Measurements from ENCODE around the gene CTIF.

The CTIF gene

GRCh38 chr18:48776156-48776555 lies 237.3 kb downstream of the CTIF start:
- H3K4me1 Mint-ChIP-seq: peaks cover 73% of the 10 kb centered on the region
- no peak overlapping the region for H3K27ac Mint-ChIP-seq
- no peaks in the 10 kb centered on the region for H3K27me3 Mint-ChIP-seq (ENCODE audit: low read depth, poor library complexity)
- H3K9me3 Mint-ChIP-seq: no peaks in the 10 kb centered on the region
- H3K36me3 Mint-ChIP-seq (ENCODE audit: low read depth): peaks cover 12% of the 10 kb centered on the region
- no peak for DNase-seq
- TF ChIP-seq CTCF (IDR thresholded peaks at IDR 0.05): no peak
- no peak overlapping the region for H3K4me3 Mint-ChIP-seq

DNA sequence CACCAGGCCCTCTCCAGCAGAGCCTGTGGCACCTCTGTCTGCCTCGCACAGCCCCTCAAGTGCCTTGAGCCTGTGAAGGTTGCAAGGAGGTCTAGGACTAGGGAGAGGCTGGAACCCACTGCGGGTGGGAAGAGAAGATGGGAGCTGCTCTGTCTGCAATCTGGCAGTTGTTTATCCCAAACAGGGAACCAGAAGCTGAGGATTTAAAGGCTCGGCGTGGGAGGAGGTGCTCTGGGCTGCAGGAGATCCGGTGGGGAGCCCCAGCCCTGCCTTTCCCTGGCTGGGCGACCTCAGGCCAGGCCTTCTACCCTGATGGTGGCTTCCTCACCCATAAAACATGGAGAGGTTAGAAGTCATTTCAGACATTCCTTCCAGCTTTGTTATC lies 237.8 kb downstream of the CTIF start:
- TF ChIP-seq CTCF (IDR thresholded peaks at IDR 0.05): no peak
- Mint-ChIP-seq H3K27ac (no peak overlapping the region), H3K4me1 (peaks cover 78% of the 10 kb centered on the region), H3K36me3 (ENCODE audit: low read depth) (peaks cover 12% of the 10 kb centered on the region), H3K4me3 (no peak overlapping the region), H3K27me3 (ENCODE audit: low read depth, poor library complexity) (no peaks in the 10 kb centered on the region), H3K9me3 (no peaks in the 10 kb centered on the region)
- no peak for DNase-seq

GRCh38 chr18:48777026-48777743 lies 238.4 kb downstream of the CTIF start:
- peaks cover 78% of the 10 kb centered on the region for H3K4me1 Mint-ChIP-seq
- H3K9me3 Mint-ChIP-seq: no peaks in the 10 kb centered on the region
- DNase-seq: peak; percentile 79
- peak overlapping the region; percentile 28 for H3K4me3 Mint-ChIP-seq
- peak; percentile 93 for TF ChIP-seq CTCF (IDR thresholded peaks at IDR 0.05)
- H3K27me3 Mint-ChIP-seq (ENCODE audit: low read depth, poor library complexity): no peaks in the 10 kb centered on the region
- no peak overlapping the region for H3K27ac Mint-ChIP-seq
- H3K36me3 Mint-ChIP-seq (ENCODE audit: low read depth): peaks cover 8% of the 10 kb centered on the region

DNA sequence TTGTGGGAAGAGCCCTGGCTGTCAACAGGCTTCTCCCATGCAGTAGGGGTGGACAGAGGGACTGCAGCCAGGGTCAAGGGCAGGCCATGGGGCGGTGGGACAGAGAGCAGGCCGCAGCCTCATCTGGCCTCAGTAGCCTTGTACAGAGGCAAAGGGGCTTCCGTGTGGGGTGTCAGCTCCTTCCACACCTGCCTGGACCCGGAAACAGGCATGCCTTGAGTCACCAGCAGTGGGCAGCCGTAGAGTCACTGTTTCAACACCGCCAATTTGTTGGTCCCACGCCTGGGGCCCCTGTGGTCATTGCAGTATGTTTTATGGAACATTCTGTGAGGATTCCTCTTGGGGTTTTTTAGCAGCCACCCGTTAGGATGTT lies 238.9 kb downstream of the CTIF start:
- Mint-ChIP-seq H3K27me3 (ENCODE audit: low read depth, poor library complexity) (no peaks in the 10 kb centered on the region), H3K36me3 (ENCODE audit: low read depth) (peaks cover 2% of the 10 kb centered on the region), H3K4me3 (peak overlapping the region; percentile 56), H3K4me1 (peaks cover 78% of the 10 kb centered on the region), H3K9me3 (no peaks in the 10 kb centered on the region), H3K27ac (no peak overlapping the region)
- DNase-seq: no peak
- TF ChIP-seq CTCF (IDR thresholded peaks at IDR 0.05): no peak

- Mint-ChIP-seq H3K36me3 (ENCODE audit: low read depth) (no peaks in the 10 kb centered on the region), H3K27me3 (ENCODE audit: low read depth, poor library complexity) (peaks cover 6% of the 10 kb centered on the region), H3K4me3 (peak overlapping the region; percentile 56), H3K4me1 (peaks cover 85% of the 10 kb centered on the region), H3K27ac (no peak overlapping the region), H3K9me3 (no peaks in the 10 kb centered on the region)
- TF ChIP-seq CTCF (IDR thresholded peaks at IDR 0.05): no peak
- DNase-seq: no peak
These were observed 239.6 kb downstream of the CTIF start for GRCh38 chr18:48778344-48779011.

- no peak for TF ChIP-seq CTCF (IDR thresholded peaks at IDR 0.05)
- Mint-ChIP-seq H3K36me3 (ENCODE audit: low read depth) (peaks cover 5% of the 10 kb centered on the region), H3K9me3 (no peaks in the 10 kb centered on the region), H3K4me3 (peak overlapping the region; percentile 56), H3K27me3 (ENCODE audit: low read depth, poor library complexity) (peaks cover 12% of the 10 kb centered on the region), H3K4me1 (peaks cover 89% of the 10 kb centered on the region), H3K27ac (no peak overlapping the region)
- DNase-seq: no peak
These were observed 240.6 kb downstream of the CTIF start for GRCh38 chr18:48779462-48779861.
